Measurements from ENCODE around the gene HOXB1. TPM values are rescaled to one million over a fixed set of nuclear protein-coding genes. Genes with fewer than 3 reads are reported as not detected.

HOXB1 gene
- total RNA-seq, 4 donors from 2014 or later: not detected

- no peaks in the 10 kb centered on the region for H3K27me3 ChIP-seq
- peak overlapping the region in 1 of 4 donors; percentile 23 for H3K4me3 ChIP-seq
- H3K9me3 ChIP-seq: no peaks in the 10 kb centered on the region
- peak in 1 of 3 donors; percentile 40 for DNase-seq
- H3K27ac ChIP-seq: no peak overlapping the region
- H3K4me1 ChIP-seq: peaks cover 0 to 6% (median 0%) of the 10 kb centered on the region in 4 donors
- no peak for TF ChIP-seq CTCF (IDR thresholded peaks at IDR 0.05)
- H3K36me3 ChIP-seq: no peaks in the 10 kb centered on the region
Measured at GRCh38 chr17:48527547-48527932, 3.3 kb downstream of the HOXB1 start.

GRCh38 chr17:48526608-48527546 lies 3.9 kb downstream of the HOXB1 start:
- TF ChIP-seq CTCF (IDR thresholded peaks at IDR 0.05) (no peak), POLR2A (IDR thresholded peaks at IDR 0.05) (no peak)
- H3K27me3 ChIP-seq: no peaks in the 10 kb centered on the region
- no peak overlapping the region for H3K27ac ChIP-seq
- DNase-seq: peak in 1 of 3 donors; percentile 49
- H3K9me3 ChIP-seq: no peaks in the 10 kb centered on the region
- peaks cover 0 to 6% (median 0%) of the 10 kb centered on the region in 4 donors for H3K4me1 ChIP-seq
- H3K36me3 ChIP-seq: no peaks in the 10 kb centered on the region
- H3K4me3 ChIP-seq: peak overlapping the region in 2 of 4 donors; percentile 20 to 23

GRCh38 chr17:48523010-48523409 lies 7.8 kb downstream of the HOXB1 start:
- DNase-seq: no peak
- H3K27ac ChIP-seq: no peak overlapping the region

GRCh38 chr17:48522031-48522653 lies 8.7 kb downstream of the HOXB1 start:
- DNase-seq: no peak
- H3K27ac ChIP-seq: no peak overlapping the region
- H3K36me3 ChIP-seq: no peaks in the 10 kb centered on the region
- TF ChIP-seq CTCF (IDR thresholded peaks at IDR 0.05) (no peak), POLR2A (IDR thresholded peaks at IDR 0.05) (no peak)
- peaks cover 0 to 6% (median 0%) of the 10 kb centered on the region in 4 donors for H3K4me1 ChIP-seq
- H3K27me3 ChIP-seq: no peaks in the 10 kb centered on the region
- no peak overlapping the region for H3K4me3 ChIP-seq
- no peaks in the 10 kb centered on the region for H3K9me3 ChIP-seq

More at GRCh38 chr17:48523010-48523409, 7.8 kb downstream of the HOXB1 start:
- Histone ChIP-seq H3K4me3 (no peak overlapping the region), H3K27me3 (no peaks in the 10 kb centered on the region), H3K36me3 (no peaks in the 10 kb centered on the region), H3K4me1 (peaks cover 0 to 6% (median 0%) of the 10 kb centered on the region in 4 donors), H3K9me3 (no peaks in the 10 kb centered on the region)
- TF ChIP-seq POLR2A (IDR thresholded peaks at IDR 0.05) (no peak), CTCF (IDR thresholded peaks at IDR 0.05) (no peak)

GRCh38 chr17:48520631-48521079 lies 10.2 kb downstream of the HOXB1 start:
- no peaks in the 10 kb centered on the region for H3K27me3 ChIP-seq

More at GRCh38 chr17:48520631-48521079, 10.2 kb downstream of the HOXB1 start:
- Histone ChIP-seq H3K4me3 (no peak overlapping the region), H3K9me3 (no peaks in the 10 kb centered on the region), H3K36me3 (no peaks in the 10 kb centered on the region), H3K27ac (no peak overlapping the region), H3K4me1 (no peaks in the 10 kb centered on the region)
- TF ChIP-seq POLR2A (IDR thresholded peaks at IDR 0.05) (no peak), CTCF (IDR thresholded peaks at IDR 0.05) (no peak)
- DNase-seq: no peak
